Measurements from ENCODE around the gene CPSF7.

Gene CPSF7

GRCh38 chr11:61357233-61357893 is 72.4 kb downstream of the CPSF7 start:
- no peak for DNase-seq (ENCODE audit: low read depth in 1 of 2, low spot score in 1 of 2)

GRCh38 chr11:61356706-61357105 is 73.1 kb downstream of the CPSF7 start:
- DNase-seq (ENCODE audit: low read depth in 1 of 2, low spot score in 1 of 2) = no peak

GRCh38 chr11:61354208-61354607 is 75.6 kb downstream of the CPSF7 start:
- DNase-seq (ENCODE audit: low read depth in 1 of 2, low spot score in 1 of 2) = no peak

- DNase-seq (ENCODE audit: low read depth in 1 of 2, low spot score in 1 of 2) = no peak
Observed at GRCh38 chr11:61353131-61354067, 76.4 kb downstream of the CPSF7 start.

Measured in stimulated activated CD4-positive, alpha-beta T cell treated with anti-CD3 and anti-CD28 coated beads, Interleukin-15, amount 100 ng/mL, for 1 hour (primary cell).